Right ventricle myocardium inferior (tissue), 1 donor: ENCODE results near the gene UGP2. TPM values are rescaled to one million over a fixed set of nuclear protein-coding genes. Genes with fewer than 3 reads are reported as not detected.
"Not testable (repeated sequence)": the region's sequence is repeated elsewhere in the genome, so short reads cannot be mapped to it uniquely, and the experiment has no call there.

Source experiments
- ATAC-seq: fragments of 200-7000 bp; cut with Tn5 transposase; one replicate; pipeline ENCODE4 v1.9.1; 2020; ENCODE audit warnings: mild to moderate bottlenecking, moderate library complexity
- DNase-seq: peaks from one replicate; pipeline ENCODE4 v3.0.0; 2021; ENCODE audit errors: missing footprints
- intact Hi-C: fragments of 100-400 bp; cut with DNase I; formaldehyde crosslinking; loops from one replicate; pipeline ENCODE4 v1.11.0; 2022
- total RNA-seq: library from RNA; stranded (reverse); fragmentation: NEBNext Ultra II Directional; extraction: Animal tissue kit (Norgen Biotek cat#: 25700); gene quantifications from one replicate; pipeline ENCODE4 v1.2.1, GENCODE V29; 2021
- donor health status: DM: no; HTN: yes; CAD: no; lungs with severe emphysema.

The UGP2 gene
- total RNA-seq, 1 donor from 2014 or later: 363 TPM

DNA sequence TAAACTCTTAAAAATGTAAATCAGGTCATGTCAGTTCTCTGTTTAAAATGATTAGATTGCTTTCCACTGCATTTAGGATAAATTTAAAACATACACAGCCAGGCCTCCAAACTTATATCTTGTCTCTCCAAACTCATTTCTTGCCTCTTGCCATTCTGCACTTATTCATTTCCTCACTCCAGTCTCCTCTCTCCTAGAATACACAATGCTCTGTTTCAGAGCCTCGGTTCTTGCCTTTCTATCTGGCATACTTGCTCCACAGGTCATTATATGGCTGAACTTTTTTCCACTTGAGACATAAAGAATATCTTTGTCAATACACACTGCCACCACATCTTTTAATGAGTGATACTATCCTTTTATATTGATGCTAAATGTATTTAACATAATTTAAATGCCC, 10.5 kb upstream of the UGP2 start:
- intact Hi-C loops: no loop called here
- ATAC-seq (no peak), DNase-seq (no peak)

DNA sequence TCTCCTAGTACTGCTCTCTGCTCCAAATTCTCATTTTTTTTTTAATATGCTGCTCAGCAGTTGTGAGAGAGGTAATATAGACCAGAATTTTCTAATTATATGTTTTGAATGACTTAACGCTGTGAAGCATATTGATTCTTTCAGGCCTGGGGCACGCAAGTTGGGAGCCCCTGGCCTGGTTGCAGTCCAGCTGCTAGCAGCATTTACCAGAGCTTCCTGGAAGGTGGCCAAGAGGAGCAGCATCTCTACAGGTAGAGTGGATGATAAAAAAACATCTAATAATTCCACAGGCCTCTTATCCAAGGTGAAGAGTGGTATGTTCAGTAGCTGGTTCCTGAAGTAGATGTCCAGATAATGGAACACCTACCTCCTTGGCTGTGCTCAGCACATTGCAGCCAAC, 7.3 kb upstream of the UGP2 start:
- intact Hi-C loops: no loop called here
- ATAC-seq: no peak
- no peak for DNase-seq

DNA sequence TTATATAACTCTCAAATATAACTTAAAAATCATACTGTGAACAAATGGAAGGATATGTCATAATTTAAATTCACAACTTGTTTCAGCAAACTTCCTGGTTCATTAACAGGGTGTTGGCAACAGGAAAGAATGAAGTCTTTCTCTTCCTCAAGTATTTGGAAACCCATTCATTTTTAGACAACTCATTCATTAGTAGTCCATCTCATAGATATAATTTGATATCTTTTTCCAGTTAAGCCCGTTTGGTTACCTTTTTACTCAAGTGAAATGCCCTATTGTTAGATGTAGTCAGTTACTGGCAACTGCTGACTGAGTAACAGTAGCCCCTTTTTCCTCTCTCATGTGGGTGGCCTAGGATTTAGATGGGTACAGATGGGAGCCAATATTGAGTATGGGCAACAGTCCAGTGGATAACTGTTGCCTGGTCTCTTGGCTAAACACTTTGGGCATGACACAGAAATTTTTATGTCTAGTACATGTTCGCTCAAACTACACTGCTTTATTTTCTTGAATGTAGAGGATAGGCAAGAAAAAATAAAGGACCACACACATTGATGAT, 4.6 kb upstream of the UGP2 start:
- intact Hi-C loops: no loop called here
- DNase-seq (no peak), ATAC-seq (no peak)

DNA sequence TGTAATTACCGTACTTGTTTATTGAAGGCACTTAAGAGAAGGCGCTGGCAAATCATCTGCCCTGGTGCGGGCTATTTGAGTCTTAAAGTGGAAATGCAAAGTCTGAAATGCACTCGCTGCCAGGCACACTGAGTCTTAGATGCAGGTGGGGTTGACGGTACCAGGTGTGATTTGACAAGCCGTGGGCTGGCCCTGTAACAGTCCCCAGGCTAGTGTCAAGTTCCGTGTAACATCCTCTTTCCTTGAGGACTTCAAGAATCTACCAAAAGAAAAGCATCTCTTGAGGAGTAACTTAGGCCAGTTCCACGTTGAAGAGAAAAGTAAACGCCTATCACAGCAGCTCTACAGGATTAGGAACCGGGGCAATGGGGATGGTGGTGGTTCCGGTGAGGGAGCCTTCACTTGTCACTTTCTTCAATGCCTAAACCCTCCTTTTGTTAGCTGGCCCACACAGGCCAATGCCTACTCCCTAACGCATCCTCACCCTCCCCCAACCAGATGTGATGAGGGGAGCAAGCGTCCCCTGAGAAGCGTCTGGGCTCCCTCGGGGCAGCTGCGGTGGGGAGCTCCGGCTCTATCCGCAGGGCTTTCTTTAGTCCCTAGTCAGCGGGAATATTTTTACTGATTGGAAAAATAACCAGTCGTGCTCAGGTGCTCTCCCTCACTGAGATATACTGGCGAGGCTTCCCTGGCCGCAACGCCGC, 1.5 kb upstream of the UGP2 start:
- DNase-seq: no peak
- intact Hi-C loops: loop anchor here (2.0 to 5.0 kb wide), 4 partner anchors 21 to 253 kb away; partner anchors contain the start of genes MDH1 and WDPCP
- peak; percentile 1 for ATAC-seq

DNA sequence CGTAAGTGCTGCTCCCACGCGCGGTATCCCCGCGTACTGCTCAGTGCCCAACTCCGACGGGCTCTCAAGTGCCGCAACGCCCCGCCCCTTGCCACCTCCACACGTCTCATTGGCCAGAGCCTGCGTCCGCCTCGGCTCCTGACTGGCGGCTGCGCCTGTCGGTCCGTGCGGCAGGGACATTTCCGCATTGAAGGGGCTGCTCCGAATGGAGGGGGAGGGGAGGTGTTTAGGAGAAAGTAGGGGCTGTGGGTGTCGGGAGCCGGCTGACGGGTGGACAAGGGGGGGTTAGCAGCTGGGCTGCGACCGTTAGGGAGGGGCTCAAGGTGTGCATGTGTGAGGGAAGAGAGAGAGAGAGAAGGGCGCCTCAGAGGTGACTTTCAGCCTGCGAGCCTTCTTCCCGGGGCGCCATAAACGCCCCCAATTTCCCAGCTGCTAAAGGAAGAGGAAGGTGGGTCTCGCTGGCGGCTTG, 877 bp upstream of the UGP2 start:
- intact Hi-C loops: loop anchor here (2.0 to 5.0 kb wide), 4 partner anchors 22 to 254 kb away; partner anchors contain the start of genes MDH1 and WDPCP
- DNase-seq (peak; percentile 99), ATAC-seq (peak; percentile 94)

DNA sequence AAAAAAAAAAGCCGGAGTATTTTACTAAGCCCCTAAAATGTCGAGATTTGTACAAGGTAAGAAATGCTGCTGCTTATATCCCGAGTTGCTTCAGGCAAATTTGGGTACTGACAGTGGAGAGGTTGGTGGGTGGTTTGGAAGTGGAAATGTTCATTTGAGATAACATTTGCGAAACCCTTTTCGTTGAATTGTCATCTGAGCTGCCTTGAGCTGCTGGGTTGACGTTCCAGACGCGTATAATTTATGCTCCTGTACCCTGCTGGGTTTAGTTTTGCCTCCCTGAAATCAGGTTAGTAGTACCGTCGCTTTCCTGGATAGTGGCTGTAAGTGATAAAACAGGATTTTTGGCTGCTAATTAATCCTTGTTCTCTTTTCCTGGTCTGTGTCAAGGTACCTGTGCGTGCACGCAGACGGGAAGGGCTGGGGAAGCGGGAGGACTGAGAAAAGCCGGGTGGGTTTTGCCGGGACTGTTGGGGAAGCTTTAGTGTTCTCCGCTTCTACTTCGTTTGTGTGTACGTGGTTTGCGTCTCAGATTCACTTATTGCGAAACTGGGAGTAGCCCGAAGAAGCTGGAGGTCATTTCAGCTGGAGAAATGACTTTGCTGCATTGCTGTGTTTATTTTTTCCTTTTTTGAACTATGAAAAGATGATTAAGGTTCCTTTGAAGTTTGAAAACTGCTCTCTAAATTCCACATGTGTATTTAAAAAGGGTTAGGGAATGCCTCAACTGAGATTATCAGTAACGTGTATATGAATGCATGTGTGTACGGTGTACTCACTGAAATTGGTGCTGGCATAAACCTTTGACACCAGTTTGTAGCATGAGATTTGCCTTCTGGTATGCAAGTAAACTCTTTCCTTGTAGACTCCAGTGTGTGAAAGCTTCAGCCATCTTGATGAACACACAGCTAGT, 709 bp downstream of the UGP2 start:
- ATAC-seq (peak; percentile 16), DNase-seq (peak; percentile 66)
- intact Hi-C loops: loop anchor here (5.0 kb wide), 3 partner anchors 35 to 255 kb away; partner anchors contain the start of genes MDH1 and WDPCP

DNA sequence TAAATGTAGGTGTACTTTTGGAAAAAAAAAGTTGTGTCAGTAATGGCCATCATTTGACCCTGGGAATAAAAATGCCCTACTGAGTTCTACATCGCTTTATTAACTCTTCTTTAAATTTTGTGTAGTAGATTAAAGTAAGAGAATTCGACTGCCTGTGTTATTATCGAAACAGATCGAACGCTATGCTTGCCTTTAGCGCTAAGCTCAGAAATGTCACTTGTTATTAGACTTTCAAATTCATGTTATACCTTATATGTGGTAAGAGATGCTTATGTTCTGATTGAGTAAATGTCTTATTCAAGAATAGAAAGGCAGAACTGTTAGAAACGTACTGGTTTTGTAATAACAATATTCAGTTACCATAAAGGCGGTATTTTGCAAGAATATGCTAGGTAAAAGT, 1.4 kb downstream of the UGP2 start:
- intact Hi-C loops: loop anchor here (5.0 kb wide), 3 partner anchors 34 to 256 kb away; partner anchors contain the start of genes MDH1 and WDPCP
- ATAC-seq (no peak), DNase-seq (no peak)

DNA sequence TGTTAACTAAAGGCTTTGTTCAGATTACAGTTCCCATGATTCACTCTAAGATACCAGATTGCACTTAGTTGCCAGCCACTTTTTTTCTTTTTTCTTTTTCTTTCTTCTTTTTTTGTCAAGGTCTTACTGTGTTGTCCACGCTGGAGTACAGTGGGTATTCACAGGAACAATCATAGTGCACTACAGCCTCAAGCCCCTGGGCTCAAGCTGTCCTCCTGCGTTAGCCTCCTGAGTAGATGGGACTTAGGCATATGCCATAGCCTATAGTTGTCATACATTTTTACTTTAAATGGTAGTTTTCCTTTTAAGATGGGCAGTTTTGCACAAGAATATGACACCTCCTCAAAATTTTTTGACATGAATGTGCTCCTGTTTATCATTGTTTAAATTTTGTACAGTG, 2.1 kb downstream of the UGP2 start:
- ATAC-seq (no peak), DNase-seq (no peak)
- intact Hi-C loops: loop anchor here (5.0 kb wide), 3 partner anchors 34 to 256 kb away; partner anchors contain the start of genes MDH1 and WDPCP

DNA sequence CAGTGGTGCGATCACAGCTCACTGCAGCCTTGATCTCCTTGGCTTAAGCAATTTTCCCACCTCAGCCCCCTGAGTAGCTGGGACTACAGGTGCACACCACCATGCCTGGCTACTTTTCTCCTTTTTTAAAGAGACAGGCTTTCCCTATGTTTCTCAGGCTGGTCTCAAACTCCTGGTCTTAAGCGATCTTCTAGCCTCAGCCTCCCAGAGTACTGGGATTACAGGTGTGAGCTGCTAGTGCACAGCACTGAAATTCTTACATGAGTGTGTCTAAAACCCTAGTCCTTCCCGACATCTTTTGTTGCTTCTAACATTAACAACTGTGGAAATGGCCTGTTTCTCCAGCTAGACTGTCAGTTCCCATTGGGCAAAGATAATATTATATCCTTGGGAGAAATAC, 2.9 kb downstream of the UGP2 start:
- DNase-seq: no peak
- ATAC-seq: no peak
- intact Hi-C loops: loop anchor here (5.0 kb wide), 3 partner anchors 33 to 257 kb away; partner anchors contain the start of genes MDH1 and WDPCP

DNA sequence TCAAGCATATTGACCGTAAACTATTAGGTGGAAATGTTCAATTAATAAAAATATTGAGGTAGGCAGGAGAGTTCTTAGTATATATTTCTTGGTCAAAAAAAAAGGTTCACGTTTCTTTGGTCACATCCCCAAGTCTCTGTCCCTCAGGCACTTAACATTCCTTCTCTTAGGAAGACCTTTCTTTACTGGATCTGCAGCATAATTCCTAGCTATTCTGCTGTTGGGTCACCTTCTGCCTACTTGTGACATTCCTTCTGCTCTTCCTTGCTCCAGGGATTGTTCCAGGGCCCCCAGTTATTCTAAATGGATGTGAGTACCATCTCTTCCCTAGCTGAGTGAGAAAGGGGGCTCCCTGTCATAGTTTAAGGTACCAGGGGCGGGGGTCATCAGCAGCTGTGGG, 4.2 kb downstream of the UGP2 start:
- no peak for ATAC-seq
- intact Hi-C loops: no loop called here
- no peak for DNase-seq

DNA sequence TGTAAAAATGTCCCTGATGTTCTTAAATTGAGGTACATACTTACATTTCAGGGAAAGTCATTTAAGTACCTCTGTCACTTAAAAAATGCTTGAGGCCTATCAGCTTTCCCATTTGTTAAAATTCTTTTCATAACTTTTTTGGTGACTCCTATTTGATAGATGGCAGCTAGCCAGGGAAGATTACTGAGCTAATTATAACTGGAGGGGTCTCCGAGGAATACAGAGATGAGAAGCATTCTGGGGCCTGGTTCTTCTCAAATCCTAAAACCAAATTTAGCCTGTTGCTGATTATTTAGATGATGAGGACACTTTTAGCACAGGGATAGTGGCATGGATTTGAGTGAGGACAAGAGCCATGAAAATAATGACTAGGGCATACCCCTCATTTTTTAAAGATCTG, 4.8 kb downstream of the UGP2 start:
- intact Hi-C loops: no loop called here
- no peak for DNase-seq
- no peak for ATAC-seq

DNA sequence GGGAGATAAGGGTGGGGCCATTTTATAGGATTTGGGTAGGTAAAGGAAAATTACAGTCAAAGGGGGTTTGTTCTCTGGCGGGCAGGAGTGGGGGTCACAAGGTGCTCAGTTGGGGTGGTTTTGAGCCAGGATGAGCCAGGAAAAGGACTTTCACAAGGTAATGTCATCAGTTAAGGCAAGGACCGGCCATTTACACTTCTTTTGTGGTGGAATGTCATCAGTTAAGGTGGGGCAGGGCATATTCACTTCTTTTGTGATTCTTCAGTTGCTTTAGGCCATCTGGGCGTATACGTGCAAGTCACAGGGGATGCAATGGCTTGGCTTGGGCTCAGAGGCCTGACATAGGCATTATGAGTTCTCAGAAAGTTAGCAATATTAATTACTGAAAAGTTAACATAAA, 5.9 kb downstream of the UGP2 start:
- intact Hi-C loops, ATAC-seq, DNase-seq: not testable (repeated sequence)

DNA sequence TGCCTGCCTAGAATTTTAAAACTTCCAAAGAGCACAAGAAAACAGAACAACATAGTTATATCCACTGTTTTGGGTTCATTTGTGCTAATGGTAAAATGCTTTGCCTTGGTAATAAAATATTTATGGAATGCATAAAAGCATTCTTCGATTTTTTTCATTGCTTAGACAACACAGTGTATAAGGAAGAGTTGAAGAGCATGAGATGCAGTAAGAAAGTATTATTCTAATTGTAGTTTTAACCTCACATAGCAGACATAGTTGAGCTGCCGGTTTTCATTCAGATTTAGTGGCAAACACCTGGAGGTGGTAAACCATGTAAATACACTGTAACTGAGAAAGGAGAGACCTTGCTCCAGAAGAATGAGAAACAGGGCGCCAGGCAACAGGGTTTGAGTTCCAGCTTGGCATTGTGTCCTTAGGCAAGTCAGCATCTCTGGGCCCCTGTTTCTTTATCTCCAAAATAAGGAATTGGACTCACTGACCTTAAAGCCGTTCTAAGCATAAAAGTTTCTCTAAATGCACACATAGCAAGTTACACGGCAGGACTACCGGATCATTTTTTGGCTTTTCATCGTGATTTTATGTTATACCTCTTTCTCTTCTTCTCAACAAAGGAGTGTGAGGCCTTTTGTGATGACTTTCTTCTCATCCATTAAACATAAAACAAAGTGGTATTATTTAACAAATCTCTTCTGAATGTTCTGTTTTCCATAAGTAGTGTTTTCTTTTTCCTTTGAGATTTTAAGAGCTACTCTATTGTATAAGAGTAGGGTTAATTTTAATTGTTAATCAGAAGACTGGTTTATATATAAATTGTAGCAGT, 7.9 kb downstream of the UGP2 start:
- DNase-seq (no peak), ATAC-seq (no peak)
- intact Hi-C loops: no loop called here

DNA sequence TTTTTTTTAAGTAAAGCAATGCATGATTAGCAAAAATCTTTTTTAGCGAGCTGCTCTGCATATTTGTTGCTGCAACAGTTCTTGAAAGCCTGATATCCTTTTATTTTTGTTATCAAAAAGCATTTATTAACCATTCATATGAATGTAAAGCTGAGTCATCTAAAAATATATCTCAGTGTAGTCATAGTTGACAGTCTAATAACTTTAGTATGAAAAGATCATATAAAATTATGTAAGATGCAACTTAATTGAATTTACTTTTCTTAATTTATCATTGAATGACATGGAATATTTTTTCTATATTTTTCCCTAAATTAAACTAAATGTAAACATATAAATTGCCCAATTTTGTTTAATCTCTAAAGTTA, 8.5 kb downstream of the UGP2 start:
- intact Hi-C loops: no loop called here
- no peak for ATAC-seq

DNA sequence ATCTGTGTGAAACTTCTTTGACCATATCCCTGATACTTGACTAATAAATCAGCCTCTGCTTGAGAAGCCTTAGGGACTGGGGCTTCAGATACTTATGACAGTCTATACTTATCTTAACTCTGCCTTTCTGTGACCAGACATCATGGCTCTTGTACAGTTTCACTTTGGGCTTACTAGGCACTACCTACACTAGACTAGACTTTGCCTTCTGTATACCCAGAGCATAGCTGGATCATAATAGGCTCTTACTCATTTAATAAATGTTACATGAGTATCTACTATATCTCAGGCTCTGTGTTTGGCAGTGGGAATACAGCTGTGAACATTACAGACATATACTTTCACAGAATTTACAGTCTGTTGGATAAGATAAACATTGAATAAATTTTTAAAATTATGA, 9.0 kb downstream of the UGP2 start:
- ATAC-seq: no peak
- intact Hi-C loops: no loop called here
- no peak for DNase-seq

More for the DNA sequence above, 8.5 kb downstream of the UGP2 start:
- no peak for DNase-seq

DNA sequence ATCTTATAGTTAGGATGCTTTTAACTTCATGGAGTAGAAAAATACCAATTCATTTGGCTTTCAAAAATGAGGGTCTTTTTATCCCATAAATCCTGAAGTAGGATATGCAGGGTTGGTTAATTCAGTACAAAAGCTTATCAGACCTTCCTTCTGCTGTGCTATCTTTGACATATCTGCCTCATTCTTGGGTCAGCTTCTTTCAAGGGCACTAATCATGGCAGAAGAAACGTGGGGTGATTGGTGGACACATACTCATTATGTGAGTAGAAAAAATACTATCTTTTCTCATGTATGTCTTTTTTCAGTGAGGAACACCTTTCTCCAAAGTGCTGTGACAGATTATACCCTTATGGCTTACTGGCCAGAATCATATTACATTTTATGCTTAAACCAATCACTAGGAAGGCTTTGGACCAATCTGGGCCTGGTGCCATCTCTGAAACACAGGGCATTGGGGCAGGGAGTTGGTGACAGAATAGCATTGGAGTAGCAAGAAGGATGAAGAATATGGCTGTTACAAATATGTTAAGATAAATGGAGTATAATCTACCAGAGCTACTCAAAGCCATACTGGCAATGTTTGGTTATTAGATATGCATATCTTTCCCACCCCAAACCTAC, 10.1 kb downstream of the UGP2 start:
- intact Hi-C loops: no loop called here
- DNase-seq (no peak), ATAC-seq (no peak)

DNA sequence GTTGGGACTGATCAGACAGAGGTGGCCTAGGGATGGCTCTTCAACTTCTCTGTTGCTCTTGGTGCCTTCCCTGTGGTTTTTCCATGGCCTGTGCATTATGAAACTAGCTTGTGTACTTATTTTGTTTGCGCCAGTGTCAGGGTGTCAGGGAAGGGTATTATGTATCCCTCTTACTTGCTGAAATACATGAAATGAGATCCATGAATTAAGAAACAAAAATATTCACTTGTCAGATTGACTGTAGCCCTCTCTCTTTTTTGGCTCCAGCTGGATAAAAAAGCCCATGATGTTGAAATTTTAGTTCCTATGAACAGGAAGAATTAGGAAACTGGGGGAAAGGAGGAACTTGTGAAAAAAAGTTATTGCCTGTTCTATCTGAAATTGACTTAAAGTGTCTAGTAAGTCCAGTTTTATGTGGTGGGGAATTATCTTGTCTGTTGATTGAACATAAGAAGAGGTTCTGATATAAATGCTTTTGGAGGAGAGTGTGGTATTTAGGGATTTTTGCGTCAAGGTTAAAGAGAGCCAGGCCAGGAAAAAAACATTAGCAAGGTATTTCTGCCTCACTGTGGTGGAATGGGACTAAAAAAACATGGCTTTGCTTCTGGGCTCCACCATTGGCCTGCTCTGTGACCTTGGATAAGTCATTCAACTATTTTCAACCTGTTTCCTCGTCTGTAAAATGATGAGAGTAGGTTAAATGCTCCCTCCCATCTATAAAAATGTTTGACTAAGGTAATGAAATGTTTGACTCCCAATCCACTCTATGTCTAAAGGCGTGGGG, 12.0 kb downstream of the UGP2 start:
- DNase-seq (no peak), ATAC-seq (peak; percentile 14)
- intact Hi-C loops: no loop called here
